GM19238 (cell line): Measurements from ENCODE around the gene NPHP3.
A peak's percentile ranks its signal among the peaks of the same experiment; 100 is the strongest.

Experiments used
- DNase-seq: peaks from one replicate; pipeline ENCODE4 v3.0.0; 2011; ENCODE audit warnings: low spot score; ENCODE audit not compliant: insufficient read length

The NPHP3 gene

GRCh38 chr3:132690040-132690439 lies 32.2 kb downstream of the NPHP3 start:
- no peak for DNase-seq

DNA sequence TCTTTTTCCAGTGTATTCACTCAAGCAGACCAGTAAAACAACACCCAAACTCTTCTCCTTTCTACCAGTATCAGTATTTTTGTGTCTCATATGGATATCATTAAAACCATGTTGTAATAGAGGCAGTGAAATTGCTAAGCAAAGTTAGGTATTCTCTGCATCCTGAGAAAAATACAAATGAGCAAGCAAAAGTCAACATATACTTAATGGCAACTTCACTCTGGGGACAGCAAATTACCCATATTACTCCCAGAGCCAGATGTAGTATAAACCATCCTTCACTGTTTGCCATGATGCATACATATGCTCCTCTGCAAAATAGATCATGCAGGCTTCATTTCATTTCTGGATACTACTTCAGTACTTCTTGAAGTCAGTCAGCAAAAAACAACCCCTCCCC lies 40.0 kb downstream of the NPHP3 start:
- no peak for DNase-seq

- no peak for DNase-seq
Measured at GRCh38 chr3:132681421-132681820, 40.8 kb downstream of the NPHP3 start.

- DNase-seq, result no peak
Measured at GRCh38 chr3:132679911-132680310, 42.3 kb downstream of the NPHP3 start.

- DNase-seq, result no peak
Measured at GRCh38 chr3:132675408-132675807, 46.8 kb downstream of the NPHP3 start.

DNA sequence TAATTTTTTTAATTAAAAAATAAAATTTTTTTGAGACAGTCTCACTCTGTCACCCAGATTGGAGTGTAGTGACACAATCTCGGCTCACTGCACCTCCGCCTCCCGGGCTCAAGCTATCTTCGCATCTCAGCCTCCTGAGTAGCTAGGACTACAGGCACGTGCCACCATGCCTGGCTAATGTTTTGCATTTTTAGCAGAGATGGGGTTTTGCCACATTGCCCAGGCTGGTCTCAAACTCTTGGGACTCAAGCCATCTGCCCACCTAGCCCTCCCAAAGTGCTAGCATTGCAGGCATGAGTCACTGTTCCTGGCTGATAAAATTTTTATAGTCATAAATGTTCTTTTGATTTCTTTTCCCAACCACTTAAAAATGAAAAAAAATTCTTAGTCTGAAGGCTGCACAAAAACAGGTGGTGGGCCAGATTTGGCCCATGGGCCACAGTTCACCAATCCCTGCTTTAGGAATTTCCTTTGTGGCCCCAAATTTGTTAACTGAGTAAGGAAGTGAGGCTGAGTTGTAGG lies 52.9 kb downstream of the NPHP3 start:
- DNase-seq, result no peak

DNA sequence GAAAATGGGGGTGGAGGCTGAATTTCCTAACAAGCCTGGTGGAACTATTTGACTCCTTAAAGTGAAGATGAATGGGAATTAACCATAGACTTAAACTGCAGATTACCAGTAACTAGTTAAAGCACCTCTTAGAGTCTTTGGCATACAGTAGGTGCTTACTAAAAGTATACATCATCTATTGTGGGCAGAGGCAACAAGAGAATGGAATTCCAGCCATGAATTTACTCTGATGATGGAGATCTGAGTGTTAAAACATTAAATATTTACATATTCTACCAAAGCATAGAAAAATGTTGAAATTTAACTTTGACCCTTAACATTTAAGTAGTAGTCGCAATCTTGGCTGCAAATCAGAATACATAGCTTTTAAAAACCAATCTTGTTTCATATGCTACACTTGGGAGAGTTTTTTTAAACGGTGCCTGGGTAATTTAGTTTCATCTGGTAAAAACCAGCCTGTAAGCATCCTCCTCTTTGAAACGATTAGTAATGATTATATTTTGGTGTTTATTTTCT lies 56.9 kb downstream of the NPHP3 start:
- DNase-seq, result no peak

DNA sequence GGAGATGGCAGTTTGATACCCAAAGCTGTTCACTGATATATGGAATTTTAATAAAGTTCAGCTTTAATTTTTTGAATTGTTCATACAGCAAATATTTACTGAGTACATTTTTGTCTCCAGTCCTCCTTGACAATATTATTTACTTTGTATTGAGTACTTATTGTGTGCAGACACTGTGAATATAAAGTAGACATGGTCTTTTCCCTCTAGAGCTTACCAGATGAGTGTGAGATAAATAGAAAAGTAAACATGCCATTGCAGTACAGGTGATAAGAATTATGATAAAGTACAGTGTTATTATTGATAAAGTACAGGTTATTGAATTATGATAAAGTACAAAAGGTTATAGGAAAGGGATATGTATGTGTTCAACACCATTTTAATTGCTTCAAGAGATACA lies 60.0 kb downstream of the NPHP3 start:
- no peak for DNase-seq

DNA sequence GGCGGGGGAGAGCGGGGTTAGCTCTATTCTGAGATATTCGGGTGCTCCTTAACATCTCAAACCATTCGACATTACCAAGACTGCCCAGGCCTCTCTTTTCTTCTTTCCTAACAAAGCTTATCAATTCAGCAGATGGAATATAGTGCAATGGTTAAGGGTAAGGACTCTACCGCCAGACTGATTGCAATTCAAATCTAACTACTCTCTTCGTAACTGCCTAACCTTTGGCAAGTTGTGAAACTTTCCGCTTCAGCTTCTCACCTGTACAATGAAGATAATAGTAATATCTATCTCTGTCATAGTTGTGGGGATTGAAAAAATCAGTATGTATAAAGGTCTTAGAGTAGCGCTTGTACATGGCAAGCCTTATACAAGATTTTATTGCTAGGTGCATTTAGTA lies 61.1 kb downstream of the NPHP3 start:
- no peak for DNase-seq

GRCh38 chr3:132660811-132661070 lies 61.5 kb downstream of the NPHP3 start:
- no peak for DNase-seq

- peak; percentile 69 for DNase-seq
Measured at GRCh38 chr3:132660052-132660810, 62.0 kb downstream of the NPHP3 start, which contains the start of gene UBA5. Gene UBA5, plus strand, starts transcription at chr3:132660329. Its CDS starts 209 bp downstream, at chr3:132660538.

GRCh38 chr3:132659365-132660051 lies 62.7 kb downstream of the NPHP3 start, which contains the start of gene ACAD11:
Gene ACAD11, minus strand, starts transcription at chr3:132659809. Its CDS starts 58 bp downstream, at chr3:132659751.
- peak; percentile 31 for DNase-seq

DNA sequence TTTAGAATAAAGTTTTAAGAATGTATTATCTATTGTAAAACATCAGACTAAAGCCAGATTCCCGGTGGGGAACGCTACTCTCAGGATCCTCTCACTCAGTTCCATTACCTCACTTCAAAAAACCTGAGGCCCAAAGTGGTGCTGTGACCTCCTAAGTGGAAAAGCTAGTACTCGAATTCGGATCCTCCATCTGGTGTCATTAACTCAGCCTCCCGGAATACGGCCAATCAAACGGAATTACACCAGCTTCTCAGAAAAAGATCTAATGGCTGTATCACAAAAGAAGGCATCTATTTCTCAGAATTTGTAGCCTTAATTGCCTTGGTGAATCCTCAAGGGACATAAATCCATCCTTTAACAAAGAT lies 63.2 kb downstream of the NPHP3 start:
- no peak for DNase-seq

DNA sequence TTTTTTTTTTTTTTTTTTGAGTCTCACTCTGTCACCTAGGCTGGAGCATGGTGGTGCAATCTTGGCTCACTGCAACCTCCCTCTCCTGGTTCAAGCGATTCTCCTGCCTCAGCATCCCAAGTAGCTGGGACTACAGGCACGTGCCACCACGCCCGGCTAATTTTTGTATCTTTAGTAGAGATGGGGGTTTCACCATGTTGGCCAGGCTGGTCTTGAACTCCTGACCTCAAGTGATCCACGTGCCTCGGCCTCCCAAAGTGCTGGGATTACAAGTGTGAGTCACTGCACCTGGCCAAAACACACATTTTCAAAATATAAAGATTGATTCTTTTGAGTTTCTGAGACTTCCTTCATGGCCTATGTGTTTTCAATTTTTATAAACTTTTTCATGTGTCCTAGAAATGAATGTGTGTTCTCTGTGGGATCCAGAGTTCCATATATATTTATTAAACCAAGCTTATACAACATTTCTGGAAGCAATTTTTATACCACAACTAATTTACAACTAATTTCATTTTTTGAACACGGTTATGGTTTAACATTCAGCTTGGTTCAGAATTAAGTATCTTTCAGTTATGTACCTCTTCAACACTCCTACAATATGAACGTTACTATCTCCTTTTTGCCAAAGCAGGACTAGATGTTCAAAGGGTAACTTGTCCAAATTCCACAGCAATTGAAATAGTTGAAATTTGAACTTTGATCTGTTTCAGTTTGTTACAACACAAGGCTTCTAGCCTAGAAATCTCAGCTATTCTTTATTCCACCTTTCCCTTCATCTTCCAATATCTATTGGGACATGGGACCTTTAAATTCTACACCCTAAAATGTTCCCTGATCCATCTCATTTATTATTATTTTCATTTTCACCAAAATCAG lies 64.1 kb downstream of the NPHP3 start:
- DNase-seq, result no peak

DNA sequence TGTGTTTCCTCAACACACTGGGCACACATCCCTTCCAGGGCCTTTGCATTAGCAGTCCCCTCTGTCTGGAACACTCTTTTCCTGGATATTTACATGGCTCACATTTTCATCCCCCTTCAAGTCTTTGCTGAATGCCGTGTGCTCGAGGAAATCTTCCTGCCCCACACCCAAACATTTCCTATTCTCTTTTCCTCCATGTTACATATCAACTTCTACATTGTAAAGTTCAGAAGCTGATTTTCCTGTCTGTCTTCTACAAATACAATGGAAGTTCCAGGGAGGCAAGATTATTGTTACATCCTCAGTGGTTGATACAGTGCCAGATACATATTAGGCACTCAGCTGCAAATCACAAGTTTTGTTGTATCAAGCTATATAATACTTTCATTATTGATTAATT lies 66.7 kb downstream of the NPHP3 start:
- no peak for DNase-seq

DNA sequence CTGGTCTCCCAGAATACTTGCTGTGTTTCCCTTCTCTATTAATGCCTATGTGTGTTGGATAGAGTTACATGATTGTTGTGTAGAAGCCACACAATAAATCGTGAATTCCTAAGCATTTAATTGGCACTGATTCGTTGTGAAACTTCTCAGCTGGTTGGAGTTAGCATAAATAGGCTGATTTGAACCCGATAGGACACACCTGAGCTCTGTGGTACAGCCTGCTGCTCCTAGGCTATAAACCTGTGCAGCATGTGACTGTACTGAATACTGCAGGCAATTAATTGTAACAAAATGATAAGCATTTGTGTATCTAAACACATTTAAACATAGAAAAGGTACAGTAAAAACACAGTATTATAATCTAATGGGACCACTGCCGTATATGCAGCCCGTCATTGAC lies 67.5 kb downstream of the NPHP3 start:
- no peak for DNase-seq

GRCh38 chr3:132654190-132654589 lies 68.0 kb downstream of the NPHP3 start:
- no peak for DNase-seq

DNA sequence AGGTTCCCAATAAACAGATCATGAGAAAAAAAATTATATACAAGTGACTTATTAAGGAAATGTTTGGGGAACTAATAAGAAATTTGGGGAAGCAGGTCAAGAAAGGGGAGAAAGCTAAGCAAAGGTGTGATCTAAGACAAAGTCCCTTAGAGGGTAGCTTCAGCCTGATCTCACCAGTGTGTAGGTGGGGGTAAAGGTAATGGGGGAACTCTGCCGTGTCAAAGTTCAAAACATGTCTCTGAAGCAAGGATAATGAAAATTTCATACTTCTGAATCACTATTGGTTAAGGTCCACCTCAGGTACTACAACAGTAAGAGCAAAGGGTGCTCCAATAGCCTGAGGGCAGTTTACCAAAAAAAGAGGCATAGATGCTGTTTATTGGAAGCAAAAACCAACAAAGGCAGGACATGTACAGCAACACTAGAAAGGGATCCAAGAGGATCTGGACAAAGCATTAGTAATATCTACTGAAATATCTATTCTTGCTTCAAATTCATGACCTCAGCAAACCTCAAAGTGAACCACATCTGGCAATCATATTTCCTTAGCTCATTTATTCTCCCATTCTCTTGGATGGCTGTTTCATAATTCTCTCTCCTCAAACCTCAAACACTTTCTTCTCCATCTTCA lies 69.5 kb downstream of the NPHP3 start:
- no peak for DNase-seq

- no peak for DNase-seq
Measured at GRCh38 chr3:132650153-132650552, 72.1 kb downstream of the NPHP3 start.

DNA sequence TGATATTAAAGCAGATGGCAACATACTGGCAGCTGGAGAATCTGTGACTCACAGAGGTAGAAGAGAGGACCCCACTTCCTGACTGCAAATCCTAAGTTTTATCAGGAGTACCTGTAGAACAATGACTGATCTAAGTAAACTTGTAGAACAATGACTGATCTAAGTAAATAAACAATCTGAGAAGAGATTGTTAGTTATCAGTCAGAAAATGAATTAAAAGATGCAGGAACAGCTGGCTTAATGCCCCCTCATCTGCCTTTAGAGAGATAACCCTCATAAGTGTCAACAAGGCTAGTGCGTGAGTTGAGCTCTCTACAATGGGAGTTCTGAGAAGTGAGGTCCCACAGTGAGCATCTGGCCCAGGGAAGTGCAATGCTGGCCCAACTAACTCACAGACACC lies 77.2 kb downstream of the NPHP3 start:
- no peak for DNase-seq

- DNase-seq, result no peak
Measured at GRCh38 chr3:132643366-132643765, 78.8 kb downstream of the NPHP3 start.
